ENCODE data around the gene CPNE9.

The CPNE9 gene

GRCh38 chr3:9743548-9743947, 39.9 kb downstream of the CPNE9 start:
- no peaks in the 10 kb centered on the region for H3K27me3 Mint-ChIP-seq
- H3K4me1 Mint-ChIP-seq (ENCODE audit: low read depth): peaks cover 4% of the 10 kb centered on the region
- no peaks in the 10 kb centered on the region for H3K9me3 Mint-ChIP-seq (ENCODE audit: low read depth)
- no peak overlapping the region for H3K4me3 Mint-ChIP-seq
- peaks cover 4% of the 10 kb centered on the region for H3K36me3 Mint-ChIP-seq
- no peak overlapping the region for H3K27ac Mint-ChIP-seq

DNA sequence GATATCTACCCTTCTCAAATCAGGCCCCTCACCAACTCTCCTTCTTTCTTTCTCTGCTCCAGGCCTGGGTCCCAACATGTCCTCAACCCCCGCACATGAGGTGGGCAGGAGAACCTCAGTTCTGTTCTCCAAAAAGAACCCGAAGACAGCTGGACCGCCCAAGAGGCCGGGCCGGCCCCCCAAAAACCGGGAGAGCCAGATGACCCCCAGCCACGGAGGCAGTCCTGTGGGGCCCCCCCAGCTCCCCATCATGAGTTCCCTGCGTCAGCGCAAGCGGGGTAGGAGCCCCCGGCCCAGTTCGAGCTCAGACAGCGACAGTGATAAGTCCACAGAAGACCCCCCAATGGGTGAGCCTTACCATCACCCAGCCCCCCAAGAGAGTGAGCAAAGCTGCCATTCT, 40.5 kb downstream of the CPNE9 start:
- H3K9me3 Mint-ChIP-seq (ENCODE audit: low read depth): no peaks in the 10 kb centered on the region
- no peak overlapping the region for H3K4me3 Mint-ChIP-seq
- no peaks in the 10 kb centered on the region for H3K27me3 Mint-ChIP-seq
- peaks cover 8% of the 10 kb centered on the region for H3K4me1 Mint-ChIP-seq (ENCODE audit: low read depth)
- no peak overlapping the region for H3K27ac Mint-ChIP-seq
- H3K36me3 Mint-ChIP-seq: peaks cover 4% of the 10 kb centered on the region

- no peak overlapping the region for H3K27ac Mint-ChIP-seq
- H3K4me1 Mint-ChIP-seq (ENCODE audit: low read depth): peaks cover 19% of the 10 kb centered on the region
- peaks cover 4% of the 10 kb centered on the region for H3K36me3 Mint-ChIP-seq
- no peak overlapping the region for H3K4me3 Mint-ChIP-seq
- no peaks in the 10 kb centered on the region for H3K9me3 Mint-ChIP-seq (ENCODE audit: low read depth)
- no peaks in the 10 kb centered on the region for H3K27me3 Mint-ChIP-seq
These were observed 41.9 kb downstream of the CPNE9 start for GRCh38 chr3:9745521-9745920.

DNA sequence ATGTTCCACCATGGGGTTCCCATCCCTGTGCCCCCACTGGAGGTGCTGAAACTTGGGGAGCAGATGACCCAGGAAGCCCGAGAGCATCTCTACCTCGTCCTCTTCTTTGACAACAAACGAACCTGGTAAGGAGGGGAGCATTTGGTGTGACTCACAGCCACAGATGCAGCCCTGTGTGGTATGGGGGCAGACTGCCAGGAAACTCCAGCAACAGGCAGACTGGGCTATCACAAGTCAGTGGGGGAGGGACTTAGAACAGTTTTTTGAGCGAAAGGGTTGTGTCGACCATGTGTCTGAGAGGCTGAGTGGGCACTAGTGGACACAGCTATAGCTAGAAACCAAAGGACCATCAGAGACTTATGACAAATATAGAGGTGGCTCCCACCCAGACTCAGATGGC, 42.7 kb downstream of the CPNE9 start:
- no peaks in the 10 kb centered on the region for H3K9me3 Mint-ChIP-seq (ENCODE audit: low read depth)
- H3K36me3 Mint-ChIP-seq: peaks cover 4% of the 10 kb centered on the region
- no peaks in the 10 kb centered on the region for H3K27me3 Mint-ChIP-seq
- no peak overlapping the region for H3K4me3 Mint-ChIP-seq
- peak overlapping the region; percentile 59 for H3K27ac Mint-ChIP-seq
- peaks cover 27% of the 10 kb centered on the region for H3K4me1 Mint-ChIP-seq (ENCODE audit: low read depth)

- no peaks in the 10 kb centered on the region for H3K27me3 Mint-ChIP-seq
- H3K4me1 Mint-ChIP-seq (ENCODE audit: low read depth): peaks cover 36% of the 10 kb centered on the region
- no peak overlapping the region for H3K27ac Mint-ChIP-seq
- H3K36me3 Mint-ChIP-seq: peaks cover 8% of the 10 kb centered on the region
- no peaks in the 10 kb centered on the region for H3K9me3 Mint-ChIP-seq (ENCODE audit: low read depth)
- no peak overlapping the region for H3K4me3 Mint-ChIP-seq
These were observed 43.6 kb downstream of the CPNE9 start for GRCh38 chr3:9747267-9747666.

DNA sequence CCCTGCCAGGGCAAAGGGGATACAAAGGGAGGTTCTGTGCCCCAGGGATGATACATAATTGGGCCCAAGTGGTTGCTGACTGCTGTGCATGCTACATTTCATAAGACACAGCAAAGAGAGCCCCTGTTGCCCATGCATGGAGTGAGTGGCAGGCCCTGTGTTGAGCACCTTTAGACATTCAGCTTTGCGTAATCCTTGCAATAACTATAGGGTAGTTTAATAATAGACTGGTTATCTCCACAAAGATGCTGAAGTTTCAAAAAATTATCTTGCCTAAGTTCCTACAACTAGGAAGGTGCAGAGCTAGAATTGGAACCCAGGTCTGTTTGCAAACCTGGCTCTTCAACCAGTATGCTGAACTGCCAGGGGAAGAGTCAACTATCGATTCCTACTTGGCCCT, 44.4 kb downstream of the CPNE9 start:
- Mint-ChIP-seq H3K9me3 (ENCODE audit: low read depth) (no peaks in the 10 kb centered on the region), H3K27ac (no peak overlapping the region), H3K4me1 (ENCODE audit: low read depth) (peaks cover 34% of the 10 kb centered on the region), H3K36me3 (peaks cover 8% of the 10 kb centered on the region), H3K4me3 (no peak overlapping the region), H3K27me3 (no peaks in the 10 kb centered on the region)

DNA sequence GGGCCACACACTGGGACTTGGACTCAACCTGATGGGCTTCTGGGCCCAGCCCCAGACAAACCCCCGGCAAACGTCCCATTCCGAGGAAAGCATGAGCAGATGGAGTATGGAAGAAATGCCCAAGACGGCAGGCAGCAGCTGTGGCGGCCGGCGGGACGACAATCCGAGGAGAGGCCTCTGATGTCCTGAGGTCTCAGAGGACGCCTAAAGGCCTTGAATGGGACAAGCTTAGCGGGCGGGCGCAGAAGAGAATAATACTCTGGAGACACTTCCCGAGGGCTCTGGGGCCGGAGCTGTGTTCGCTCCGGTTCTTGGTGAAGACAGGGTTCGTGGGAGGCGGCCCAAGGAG, 45.6 kb downstream of the CPNE9 start:
- peak overlapping the region; percentile 84 for H3K27ac Mint-ChIP-seq
- H3K27me3 Mint-ChIP-seq: no peaks in the 10 kb centered on the region
- peaks cover 41% of the 10 kb centered on the region for H3K4me1 Mint-ChIP-seq (ENCODE audit: low read depth)
- no peaks in the 10 kb centered on the region for H3K9me3 Mint-ChIP-seq (ENCODE audit: low read depth)
- H3K4me3 Mint-ChIP-seq: peak overlapping the region; percentile 95
- H3K36me3 Mint-ChIP-seq: peaks cover 8% of the 10 kb centered on the region

- Mint-ChIP-seq H3K9me3 (ENCODE audit: low read depth) (no peaks in the 10 kb centered on the region), H3K4me1 (ENCODE audit: low read depth) (peaks cover 45% of the 10 kb centered on the region), H3K27ac (peak within 1 kb of the TSS; percentile 84), H3K27me3 (no peaks in the 10 kb centered on the region), H3K4me3 (peak within 1 kb of the TSS; percentile 95), H3K36me3 (peaks cover 4% of the 10 kb centered on the region)
These were observed 46.3 kb downstream of the CPNE9 start, which contains the start of gene OGG1 for GRCh38 chr3:9749645-9750555. Gene OGG1 (plus strand): TSS chr3:9749952. CDS start chr3:9750287, 335 bp downstream.

DNA sequence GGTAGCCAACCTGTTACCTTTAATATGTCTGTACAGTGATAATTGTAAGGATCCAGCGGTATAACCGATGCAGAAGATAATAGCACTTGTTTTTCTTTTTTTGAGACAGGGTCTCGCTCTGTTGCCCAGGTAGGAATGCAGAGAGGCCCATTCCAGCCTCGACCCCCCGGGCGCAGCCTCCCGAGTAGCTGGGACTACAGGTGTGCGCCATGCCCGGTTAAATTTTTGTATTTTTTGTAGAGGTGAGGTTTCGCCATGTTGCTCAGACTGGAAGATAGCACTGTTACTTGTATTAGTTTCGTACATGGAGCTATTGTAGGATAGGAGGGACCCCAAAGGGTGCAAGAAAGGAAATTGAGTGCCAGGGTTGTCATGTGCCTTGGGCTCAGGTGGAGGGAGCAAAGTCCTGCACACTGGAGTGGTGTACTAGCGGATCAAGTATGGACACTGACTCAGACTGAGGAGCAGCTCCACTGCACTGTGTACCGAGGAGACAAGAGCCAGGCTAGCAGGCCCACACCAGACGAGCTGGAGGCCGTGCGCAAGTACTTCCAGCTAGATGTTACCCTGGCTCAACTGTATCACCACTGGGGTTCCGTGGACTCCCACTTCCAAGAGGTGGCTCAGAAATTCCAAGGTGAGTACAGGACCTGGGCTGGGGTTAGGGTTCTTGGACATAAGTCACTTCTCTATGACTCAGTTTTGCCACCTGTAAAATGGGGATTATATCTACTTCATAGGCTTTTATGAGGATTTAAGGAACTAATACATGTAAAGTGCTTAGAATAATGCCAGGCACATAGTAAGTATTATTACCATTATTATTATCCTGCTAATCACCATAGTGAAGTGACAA, 47.2 kb downstream of the CPNE9 start:
- no peaks in the 10 kb centered on the region for H3K9me3 Mint-ChIP-seq (ENCODE audit: low read depth)
- peak overlapping the region; percentile 95 for H3K4me3 Mint-ChIP-seq
- peaks cover 49% of the 10 kb centered on the region for H3K4me1 Mint-ChIP-seq (ENCODE audit: low read depth)
- H3K27me3 Mint-ChIP-seq: no peaks in the 10 kb centered on the region
- H3K27ac Mint-ChIP-seq: peak overlapping the region; percentile 84
- H3K36me3 Mint-ChIP-seq: peaks cover 4% of the 10 kb centered on the region

- Mint-ChIP-seq H3K27me3 (no peaks in the 10 kb centered on the region), H3K9me3 (ENCODE audit: low read depth) (no peaks in the 10 kb centered on the region), H3K27ac (no peak overlapping the region), H3K36me3 (peaks cover 11% of the 10 kb centered on the region), H3K4me1 (ENCODE audit: low read depth) (peaks cover 39% of the 10 kb centered on the region), H3K4me3 (peak overlapping the region; percentile 25)
These were observed 51.0 kb downstream of the CPNE9 start for GRCh38 chr3:9754678-9755077.

DNA sequence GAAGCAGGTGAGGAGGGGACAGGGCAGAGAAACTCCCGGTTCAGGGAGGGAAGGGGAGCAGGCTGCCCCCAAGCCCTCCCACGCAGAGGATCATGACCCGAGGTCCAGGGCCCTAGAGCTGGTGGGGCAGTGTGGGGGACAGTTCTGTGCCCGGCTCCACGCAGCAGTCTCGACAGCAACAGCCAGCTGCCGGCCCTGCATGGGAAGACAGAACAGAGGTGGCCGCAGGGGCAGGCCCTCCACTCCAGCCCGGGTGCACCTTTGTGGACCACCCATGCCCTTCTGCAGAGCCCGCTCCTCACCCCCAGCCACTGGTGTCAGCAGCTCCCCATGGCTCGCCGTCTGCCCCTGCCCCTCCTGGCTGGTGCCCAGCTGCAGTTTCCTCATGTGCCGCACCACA, 53.8 kb downstream of the CPNE9 start:
- Mint-ChIP-seq H3K36me3 (peaks cover 11% of the 10 kb centered on the region), H3K27ac (no peak overlapping the region), H3K4me1 (ENCODE audit: low read depth) (peaks cover 17% of the 10 kb centered on the region), H3K9me3 (ENCODE audit: low read depth) (no peaks in the 10 kb centered on the region), H3K4me3 (no peak overlapping the region), H3K27me3 (no peaks in the 10 kb centered on the region)

DNA sequence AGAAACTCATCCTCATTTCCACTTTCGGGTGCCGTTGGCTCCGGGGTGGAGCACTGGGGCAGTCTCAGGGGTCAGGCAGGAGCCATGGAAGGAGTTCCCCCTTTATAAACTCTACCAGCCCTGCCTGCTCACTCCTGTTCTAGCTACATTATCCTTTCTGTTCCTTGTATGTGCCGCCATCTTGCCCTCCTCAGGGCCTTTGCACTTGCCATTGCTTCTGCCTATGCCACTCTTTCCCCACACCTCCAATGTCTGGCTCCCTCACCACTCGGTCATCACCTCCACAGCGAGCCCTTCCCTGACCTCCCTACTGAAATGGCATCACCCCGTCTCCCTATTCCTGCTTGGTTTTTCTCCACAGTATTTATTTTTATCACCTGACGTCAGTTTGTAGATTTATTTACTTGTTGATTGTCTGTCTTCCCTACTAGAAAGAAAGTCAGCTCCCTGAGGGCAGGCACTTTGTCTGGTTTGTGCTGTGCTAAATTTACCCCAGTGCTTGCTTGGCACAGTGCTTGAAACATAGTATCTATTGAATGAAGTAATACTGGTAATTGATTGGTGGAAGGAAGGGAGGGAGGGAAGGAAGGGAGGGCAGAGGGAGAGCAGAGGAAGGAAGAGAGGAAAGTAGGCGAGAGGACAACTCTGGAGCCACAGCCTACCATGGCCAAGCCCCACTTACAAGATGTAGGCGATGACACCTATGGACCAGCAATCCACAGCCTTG, 57.3 kb downstream of the CPNE9 start:
- Mint-ChIP-seq H3K4me3 (no peak overlapping the region), H3K36me3 (peaks cover 11% of the 10 kb centered on the region), H3K27me3 (no peaks in the 10 kb centered on the region), H3K4me1 (ENCODE audit: low read depth) (peaks cover 3% of the 10 kb centered on the region), H3K9me3 (ENCODE audit: low read depth) (no peaks in the 10 kb centered on the region), H3K27ac (peak overlapping the region; percentile 11)

DNA sequence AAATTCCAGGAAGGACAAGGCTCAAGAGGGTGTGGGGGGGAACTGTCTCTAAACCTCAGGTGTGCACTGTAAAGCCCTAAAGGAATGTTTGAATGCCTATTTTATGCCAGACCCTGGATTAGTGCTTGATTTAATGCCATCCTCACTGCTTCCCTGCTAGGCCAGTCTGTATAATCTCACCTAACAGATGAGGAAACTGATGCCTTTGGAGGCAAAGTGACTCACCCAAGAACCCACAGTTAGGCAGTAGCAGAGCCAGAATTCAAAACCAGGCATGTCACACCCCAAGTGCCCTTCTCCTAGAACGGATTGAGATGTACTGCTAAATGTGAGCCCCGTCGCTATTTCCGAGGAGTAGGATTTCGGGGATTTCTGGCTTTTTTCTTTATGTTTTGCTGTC, 58.3 kb downstream of the CPNE9 start:
- peaks cover 11% of the 10 kb centered on the region for H3K36me3 Mint-ChIP-seq

DNA sequence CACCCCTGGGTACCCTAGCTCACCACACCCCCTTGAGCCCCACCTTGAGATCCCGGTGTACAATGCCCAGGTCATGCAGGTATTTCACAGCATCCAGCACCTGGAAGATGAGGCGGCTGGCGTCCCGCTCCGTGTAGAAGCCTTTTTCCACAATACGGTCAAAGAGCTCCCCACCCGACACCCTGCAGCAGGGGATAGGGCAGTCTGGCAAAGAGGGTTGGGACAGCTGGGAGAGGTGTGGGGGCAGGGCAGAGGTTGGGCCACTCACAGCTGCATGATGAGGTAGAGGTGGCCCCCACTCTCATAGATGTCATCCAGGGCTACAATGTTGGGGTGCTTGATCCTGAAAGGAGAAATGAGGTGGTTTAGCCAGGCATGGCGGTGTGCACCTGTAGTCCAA, 59.2 kb downstream of the CPNE9 start:
- Mint-ChIP-seq H3K4me3 (no peak overlapping the region), H3K9me3 (ENCODE audit: low read depth) (no peaks in the 10 kb centered on the region), H3K4me1 (ENCODE audit: low read depth) (peaks cover 3% of the 10 kb centered on the region), H3K36me3 (peaks cover 11% of the 10 kb centered on the region), H3K27me3 (no peaks in the 10 kb centered on the region), H3K27ac (no peak overlapping the region)

More for the DNA sequence above, 58.3 kb downstream of the CPNE9 start:
- H3K9me3 Mint-ChIP-seq (ENCODE audit: low read depth): no peaks in the 10 kb centered on the region
- no peak overlapping the region for H3K27ac Mint-ChIP-seq
- no peak overlapping the region for H3K4me3 Mint-ChIP-seq
- H3K27me3 Mint-ChIP-seq: no peaks in the 10 kb centered on the region
- peaks cover 3% of the 10 kb centered on the region for H3K4me1 Mint-ChIP-seq (ENCODE audit: low read depth)

- Mint-ChIP-seq H3K4me3 (no peak overlapping the region), H3K27ac (no peak overlapping the region), H3K27me3 (no peaks in the 10 kb centered on the region), H3K4me1 (ENCODE audit: low read depth) (peaks cover 15% of the 10 kb centered on the region), H3K9me3 (ENCODE audit: low read depth) (no peaks in the 10 kb centered on the region), H3K36me3 (peaks cover 3% of the 10 kb centered on the region)
These were observed 62.2 kb downstream of the CPNE9 start for GRCh38 chr3:9765865-9766264.
